Right kidney (tissue), 9 donors: ENCODE data around the gene ZNF648.
"Not testable (repeated sequence)": the region's sequence is repeated elsewhere in the genome, so short reads cannot be mapped to it uniquely, and the experiment has no call there.

Experiments used
- DNase-seq: peaks from one replicate; pipeline ENCODE4 v3.0.0-alpha.2; 2016
- long read RNA-seq, 8 donors: transcript quantifications; one replicate each; lab custom pipeline, GENCODE V29; 2026

ZNF648 gene, protein sequence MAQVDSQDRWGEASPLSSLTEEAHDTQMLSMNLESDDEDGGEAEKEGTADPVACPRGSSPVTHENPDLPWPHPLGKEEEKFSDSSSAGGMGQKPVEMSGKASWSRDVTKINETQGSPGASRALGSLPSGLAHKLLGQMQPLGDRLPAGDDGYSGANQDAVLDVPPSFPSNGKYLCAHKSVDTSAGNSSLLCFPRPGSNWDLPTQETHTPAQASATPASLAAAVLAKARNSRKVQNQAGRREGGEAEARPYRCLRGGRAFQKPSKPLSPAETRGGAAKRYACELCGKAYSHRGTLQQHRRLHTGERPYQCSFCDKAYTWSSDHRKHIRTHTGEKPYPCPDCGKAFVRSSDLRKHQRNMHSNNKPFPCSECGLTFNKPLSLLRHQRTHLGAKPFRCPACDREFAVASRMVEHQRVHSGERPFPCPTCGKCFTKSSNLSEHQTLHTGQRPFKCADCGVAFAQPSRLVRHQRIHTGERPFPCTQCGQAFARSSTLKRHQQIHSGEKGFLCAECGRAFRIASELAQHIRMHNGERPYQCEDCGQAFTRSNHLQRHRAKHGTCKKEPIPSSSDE
- long read RNA-seq, donor 1 = 0 reads
- long read RNA-seq, donor 2 = 0 reads
- long read RNA-seq, donor 3 = 0 reads
- long read RNA-seq, donor 4 = 0 reads
- long read RNA-seq, donor 5 = 0 reads
- long read RNA-seq, donor 6 = 0 reads
- long read RNA-seq, donor 7 = 0 reads
- long read RNA-seq, donor 8 = 0 reads

DNA sequence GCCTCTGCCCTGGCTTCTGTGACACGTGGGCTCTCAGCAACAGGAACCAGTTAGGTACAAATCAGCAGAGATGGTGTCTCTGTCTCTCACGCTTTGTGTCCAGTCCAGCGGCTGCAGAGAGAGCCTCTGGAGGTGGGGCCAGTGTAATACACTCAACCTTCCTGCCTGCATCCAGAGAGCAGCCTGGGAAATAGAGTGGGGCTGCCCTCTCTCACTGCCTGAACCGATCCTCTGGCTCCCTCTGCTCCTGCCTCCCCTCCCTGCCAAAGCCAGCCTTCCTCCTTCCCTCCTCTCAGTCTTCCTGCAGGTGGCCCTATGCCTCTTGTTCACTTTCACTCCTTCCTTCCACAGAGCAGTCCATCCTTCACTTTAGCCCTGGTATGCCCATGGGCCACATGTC lies at the start of gene ZNF648:
ZNF648 (minus strand) TSS at position 119 of the 400 bp plus-strand sequence. CDS start 3,702 bp downstream, outside the sequence.
- DNase-seq = no peak

DNA sequence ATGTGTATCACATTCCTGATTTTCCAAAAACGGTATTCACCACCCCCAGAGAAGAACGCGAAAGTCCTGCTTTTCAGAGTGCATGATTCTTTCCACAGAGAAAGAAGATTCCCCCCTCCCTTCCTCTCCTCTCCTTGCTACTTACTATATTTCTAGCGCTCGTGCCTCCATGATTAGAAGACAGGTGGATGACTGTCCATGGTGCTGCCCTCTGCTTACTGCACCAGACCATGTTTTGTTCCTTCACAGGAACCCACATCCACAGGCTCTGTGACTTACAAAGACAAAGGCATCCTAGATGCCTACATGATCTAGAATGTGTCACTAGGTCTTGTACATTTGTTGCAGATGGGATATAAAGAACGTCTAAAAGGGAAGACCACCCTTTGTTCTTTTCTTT lies 49.1 kb upstream of the ZNF648 start:
- DNase-seq = no peak

DNA sequence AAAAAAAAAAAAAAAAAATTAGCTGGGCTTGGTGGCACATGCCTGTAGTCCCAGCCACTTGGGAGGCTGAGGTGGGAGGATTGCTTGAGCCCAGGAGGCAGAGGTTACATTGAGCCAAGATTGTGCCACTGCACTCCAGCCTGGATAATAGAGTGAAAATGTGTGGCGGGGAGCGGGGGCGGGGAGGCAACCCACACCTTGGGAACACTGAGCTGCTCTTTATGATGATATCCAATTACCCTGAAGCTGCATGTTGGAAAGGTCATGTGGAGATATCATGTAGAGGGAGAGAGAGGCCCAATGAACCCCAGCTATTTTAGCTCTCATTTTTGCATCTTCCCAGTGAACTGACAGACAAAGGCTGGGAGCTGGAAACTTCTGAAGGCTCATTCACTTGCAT lies 48.3 kb upstream of the ZNF648 start:
- no peak for DNase-seq

DNA sequence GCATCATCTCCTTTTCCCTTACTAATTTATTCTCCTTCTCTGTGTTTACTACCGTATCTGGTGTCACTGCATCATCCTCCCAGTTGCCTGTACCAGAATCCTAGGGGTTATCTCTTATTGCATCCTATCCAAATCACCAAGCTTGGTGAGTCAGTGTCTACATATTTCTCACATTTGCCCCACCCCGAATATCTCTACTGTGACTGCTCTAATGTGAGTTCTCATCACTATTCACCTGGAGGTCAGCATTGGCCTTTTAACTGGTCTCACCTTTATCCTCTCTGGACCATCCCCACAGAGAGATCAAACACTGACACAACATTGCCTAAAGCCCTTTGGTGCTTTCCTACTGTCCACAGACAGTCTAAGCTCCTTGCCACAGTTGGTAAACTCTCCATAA lies 45.7 kb upstream of the ZNF648 start:
- DNase-seq = no peak

DNA sequence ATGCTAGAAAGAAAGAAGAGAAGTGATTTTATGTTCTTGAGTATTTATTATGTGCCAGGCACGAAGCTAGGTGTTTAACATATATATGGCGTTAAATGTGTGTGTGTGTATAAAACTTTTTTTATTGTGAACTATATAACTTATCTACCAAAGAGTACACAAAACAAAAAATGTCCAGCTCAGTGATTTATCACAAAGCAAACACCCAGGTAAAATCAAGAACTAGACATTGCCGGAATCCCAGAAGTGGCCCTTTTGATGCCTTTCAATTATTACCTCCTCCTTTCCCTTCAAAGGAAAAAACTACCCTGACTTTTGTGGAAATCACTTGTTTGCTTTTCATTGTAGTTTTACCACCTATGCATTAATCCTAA lies 40.5 kb upstream of the ZNF648 start:
- no peak for DNase-seq

DNA sequence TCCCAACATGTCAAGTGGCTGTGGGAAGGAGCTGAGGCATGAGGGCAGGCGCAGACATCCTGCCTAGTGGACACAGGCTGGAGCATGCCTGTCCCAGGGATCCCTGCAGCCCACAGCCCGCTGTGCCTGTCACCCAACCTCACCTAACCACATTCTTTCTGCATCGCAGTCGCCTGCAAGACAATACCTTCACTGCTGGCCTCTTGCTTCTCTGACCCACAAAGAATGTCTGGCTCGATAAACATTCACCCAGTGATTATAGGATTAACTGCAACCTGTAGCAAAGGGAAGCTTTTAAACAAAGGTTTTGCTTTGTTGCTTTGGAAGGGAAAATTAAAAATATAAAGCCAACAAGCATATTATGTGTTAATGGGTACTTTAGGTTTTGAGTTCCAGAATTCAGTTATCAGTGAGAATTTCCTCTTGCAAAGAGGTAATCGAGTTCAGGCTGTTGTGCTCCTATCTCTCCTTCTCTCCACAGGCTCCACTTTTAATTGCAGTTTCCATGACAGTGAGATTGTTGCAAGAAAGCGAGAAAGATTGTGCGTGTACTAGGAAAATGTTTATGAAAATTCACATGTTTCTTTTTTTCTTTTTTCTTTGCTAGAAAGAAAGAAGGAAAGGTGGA lies 40.0 kb upstream of the ZNF648 start:
- peak; percentile 16 for DNase-seq

DNA sequence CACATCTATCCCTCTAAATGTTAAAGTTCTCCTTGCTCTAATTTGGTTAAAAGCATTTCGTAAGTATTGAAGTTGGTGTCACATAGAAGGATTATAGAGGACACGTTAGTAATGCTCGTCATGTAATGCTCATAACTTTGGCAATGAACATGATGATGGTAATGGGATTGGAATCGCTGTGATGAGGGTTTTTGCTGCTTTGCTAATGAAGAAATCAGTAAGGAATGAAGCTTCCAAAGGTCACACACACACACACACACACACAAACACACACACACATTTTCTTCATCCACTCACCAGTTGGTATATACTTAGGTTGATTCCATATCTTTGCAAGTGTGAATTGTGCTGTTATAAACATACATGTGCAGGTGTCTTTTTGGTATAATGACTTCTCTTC lies 36.8 kb upstream of the ZNF648 start:
- no peak for DNase-seq

DNA sequence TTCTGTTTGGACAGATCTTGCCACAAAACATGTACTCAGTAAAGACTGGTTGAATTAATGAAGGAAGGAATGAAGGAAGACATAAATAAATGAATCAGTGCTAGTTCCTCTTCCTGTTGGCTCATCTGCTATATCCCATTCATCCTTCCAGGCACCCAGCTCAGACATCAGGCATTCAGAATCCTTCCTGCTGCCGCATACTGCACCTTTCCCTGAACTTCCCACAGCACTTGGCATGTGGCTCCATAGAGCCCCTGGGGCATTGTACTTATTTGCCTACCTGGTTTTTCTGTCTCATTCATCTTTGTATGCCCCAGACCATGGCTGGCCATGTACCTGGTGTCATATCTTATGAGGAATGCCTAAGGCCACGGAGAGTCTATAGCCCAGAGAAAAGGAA lies 34.4 kb upstream of the ZNF648 start:
- no peak for DNase-seq

DNA sequence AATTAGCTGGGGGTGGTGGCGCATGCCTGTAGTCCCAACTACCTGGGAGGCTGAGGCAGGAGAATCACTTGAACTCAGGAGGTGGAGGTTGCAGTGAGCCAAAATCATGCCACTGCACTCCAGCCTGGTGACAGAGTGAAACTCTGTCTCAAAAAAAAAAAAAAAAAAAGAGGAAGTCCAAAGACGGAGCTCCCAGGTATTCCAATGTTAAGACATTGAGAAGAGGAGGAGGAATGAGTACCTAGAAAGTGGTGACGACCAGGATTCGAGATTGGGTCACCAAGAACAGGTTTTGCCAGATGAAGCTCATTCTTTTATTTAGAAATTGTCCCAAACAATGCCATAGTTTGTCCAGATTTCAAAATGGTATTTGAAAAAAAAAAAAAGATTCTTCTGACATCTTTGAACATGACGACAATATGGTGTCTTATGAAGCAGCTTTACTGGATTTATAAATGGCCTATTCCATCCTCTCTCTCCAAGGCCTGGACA lies 33.0 kb upstream of the ZNF648 start:
- not testable (repeated sequence) for DNase-seq

DNA sequence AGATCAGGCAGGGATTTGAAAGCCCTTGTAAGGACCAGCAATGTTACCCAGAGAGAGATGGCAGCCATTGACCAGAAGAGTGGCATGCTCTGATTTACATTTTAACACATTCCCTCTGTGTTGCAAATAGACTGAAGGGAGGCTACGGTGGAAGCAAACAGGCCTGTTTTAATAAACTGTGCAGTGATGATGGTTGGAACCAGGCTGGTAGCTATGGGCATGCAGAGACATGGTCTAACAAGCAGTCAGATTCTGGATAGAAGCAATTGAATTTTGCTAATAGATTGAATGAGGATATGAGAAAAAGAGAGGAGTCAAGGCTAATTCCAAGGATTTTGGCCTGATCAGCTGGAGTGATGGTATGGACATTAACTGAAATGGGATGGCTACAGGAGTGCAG lies 32.3 kb upstream of the ZNF648 start:
- DNase-seq = no peak

DNA sequence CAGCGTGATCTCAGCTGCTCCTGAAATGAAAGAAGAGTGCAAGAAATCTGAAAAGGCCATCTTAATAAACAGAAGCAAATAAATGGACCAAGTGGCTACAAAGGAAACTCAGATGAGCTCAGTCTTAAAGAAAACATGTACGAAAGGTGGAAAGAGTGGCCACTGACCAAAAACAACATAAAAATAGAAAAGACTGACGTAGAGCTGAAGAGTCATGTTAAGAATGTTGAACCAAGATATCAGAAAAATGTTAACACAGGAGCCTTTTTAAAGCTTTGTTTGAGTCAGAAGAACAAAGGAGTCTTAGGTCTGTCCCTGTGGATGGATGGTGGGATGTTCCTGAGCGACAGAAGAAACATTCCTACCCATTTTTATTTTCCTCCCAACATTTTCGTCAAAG lies 30.8 kb upstream of the ZNF648 start:
- no peak for DNase-seq

DNA sequence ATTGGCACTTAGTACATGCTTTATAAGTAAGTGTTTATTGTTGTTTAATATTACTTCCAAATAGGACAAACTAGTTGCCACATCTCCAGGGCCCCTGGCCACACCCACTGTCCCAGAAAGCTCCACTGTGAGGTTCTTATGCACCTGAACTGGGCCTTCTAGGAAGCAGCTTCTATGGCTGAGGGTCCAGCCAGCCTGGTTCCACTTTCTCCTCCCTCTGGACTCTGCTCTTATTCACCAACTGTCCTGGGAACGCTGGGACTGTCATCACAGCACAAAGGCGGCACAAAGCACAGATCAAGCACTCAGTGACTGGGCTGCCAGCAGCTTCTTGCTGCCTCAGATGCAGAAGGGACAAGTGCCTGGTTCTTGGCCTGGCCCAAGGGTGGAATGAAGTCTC lies 29.6 kb upstream of the ZNF648 start:
- no peak for DNase-seq

DNA sequence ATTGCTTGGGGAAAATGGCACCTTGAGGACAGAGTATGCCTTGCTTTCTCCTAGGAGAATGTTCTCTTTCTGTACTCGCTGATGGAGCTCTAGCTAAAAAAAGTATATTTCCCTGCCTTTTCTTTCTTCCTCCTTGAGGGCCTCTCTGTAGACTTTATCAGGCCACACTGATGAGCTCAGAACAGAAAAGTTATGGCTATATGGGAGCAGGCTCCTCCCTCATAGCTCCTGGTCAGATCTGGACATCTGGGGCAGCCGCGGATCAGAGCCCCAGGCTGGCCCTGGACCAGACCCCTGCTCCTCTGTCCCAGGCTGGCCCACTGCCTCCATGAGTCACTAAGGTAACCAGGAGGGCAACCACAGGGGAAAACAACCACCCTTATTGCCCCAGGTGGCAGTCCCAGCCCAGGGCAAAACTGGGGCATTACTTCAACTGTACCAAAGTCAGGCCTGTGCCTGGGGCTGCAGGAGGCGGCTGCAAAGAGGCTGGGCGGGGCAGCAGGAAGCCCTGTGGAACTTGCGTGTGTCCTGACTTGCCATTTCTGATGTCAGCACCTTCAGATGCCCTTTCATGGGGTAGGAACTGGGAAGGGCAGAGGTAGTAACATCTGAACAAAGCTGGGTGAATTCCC lies 26.3 kb upstream of the ZNF648 start:
- DNase-seq = no peak

DNA sequence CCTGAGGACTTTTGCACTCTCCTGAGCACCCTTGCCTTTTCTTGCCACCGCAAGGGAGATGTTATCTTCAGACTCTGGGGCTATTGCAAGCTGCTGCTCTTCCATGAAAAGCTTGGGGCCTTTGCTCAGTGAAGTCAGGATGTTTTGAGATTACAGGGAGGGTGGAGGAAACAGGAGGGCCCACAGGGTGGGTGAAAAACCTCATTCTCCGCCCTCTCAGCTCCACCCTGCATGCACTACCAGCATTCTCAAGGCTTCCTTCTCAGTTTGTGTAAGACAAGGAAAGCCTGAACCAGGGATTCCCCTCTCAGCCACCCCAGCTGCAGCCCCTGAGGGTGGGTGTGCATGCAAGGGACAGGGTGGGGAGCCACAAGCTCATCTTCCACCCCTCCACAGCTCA lies 25.8 kb upstream of the ZNF648 start:
- DNase-seq = no peak

DNA sequence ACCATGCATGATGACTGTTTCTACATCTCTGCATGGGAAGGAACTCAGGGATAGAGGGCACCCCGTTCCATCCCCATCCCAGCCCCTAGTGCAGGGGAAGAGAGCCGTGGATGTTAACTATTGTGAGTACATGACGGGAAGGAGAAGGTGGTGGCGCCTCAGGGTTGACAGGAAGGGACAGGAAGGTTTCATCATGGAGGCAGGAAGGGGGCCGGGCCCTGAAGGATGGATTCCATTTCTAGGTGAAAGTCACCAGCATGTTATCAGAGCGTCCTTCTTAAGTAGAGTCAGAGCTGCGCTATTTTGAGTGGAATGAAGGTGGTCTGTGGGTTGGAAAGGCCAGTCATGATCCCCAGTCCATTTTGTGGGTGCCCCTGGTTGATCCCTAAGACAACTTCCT lies 25.1 kb upstream of the ZNF648 start:
- no peak for DNase-seq

DNA sequence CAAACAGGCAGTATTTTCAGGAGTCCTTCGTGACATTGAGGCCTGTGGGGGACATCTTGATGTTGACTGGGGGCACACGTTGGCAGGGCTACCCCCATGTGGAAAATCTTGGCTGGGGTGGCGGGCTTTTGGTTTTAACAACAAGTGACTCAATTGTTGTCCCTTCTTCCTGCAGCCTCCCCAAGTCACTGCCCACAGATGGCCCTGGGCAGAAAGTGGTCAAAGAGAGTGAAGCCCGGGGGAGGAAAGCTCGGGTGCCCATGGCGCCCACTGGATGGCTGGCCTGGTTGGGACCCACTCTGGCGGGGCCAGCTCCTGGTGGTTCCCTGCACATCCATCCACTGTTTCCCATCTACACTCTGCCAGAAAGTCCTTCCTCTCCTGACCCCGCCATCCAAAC lies 24.6 kb upstream of the ZNF648 start:
- no peak for DNase-seq

DNA sequence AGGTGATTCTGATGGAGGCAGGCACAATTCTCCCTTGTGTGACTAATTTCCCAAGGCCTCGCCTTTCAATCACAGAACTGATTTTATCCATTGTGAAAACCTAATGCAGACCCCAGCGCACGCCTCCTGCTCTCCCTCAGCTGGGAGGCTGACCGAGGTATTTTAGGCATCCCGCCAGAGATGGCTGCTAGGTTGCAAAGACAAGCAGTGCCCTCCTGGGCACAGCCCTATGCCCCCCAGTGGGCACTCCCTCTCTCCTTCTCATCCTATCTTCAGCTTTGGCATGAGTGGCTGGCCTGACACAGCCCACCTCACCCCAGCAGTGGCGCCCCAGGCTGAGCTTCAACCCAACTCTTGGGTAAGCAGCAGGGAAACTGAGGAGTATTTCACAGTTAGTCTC lies 24.2 kb upstream of the ZNF648 start:
- DNase-seq = no peak

DNA sequence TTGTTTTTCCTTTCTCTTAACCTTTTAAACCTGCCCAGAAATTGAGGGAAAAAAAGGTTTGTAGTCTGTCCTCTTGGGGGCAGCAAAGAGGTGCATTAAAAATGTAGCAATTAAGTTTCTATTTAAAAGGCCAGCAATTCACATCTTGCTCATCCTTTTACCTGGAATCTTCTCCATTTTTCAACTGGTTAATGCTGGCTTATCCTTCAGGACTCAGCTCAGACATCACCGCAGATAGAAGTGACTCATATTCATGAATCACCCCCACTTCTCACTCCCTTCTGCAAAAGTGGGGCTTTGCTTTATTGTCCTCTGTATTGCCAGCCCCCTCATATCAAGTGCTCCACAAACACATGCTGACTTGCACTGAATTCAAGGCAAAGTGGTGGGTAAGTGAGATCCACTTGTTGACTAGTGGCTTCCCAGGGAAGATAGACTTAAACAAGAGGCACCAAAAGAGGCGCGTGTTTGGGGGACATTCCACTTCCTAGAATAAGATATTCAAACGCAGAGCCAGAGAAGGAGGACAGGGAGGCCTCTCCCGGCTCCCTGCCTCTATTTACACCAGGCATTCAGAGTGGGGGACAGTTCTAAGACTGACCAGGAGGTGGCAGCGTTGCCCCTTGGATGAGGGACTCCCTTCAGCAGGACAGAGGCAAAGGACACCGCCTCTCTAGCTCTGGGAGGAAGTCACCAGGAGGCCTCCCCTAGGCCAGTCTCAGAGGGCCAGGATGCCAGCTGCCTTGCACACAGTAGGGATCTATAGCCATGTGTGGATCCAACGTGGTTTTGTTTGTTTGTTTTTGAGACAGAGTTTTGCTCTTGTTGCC lies 23.2 kb upstream of the ZNF648 start:
- peak; percentile 57 for DNase-seq

DNA sequence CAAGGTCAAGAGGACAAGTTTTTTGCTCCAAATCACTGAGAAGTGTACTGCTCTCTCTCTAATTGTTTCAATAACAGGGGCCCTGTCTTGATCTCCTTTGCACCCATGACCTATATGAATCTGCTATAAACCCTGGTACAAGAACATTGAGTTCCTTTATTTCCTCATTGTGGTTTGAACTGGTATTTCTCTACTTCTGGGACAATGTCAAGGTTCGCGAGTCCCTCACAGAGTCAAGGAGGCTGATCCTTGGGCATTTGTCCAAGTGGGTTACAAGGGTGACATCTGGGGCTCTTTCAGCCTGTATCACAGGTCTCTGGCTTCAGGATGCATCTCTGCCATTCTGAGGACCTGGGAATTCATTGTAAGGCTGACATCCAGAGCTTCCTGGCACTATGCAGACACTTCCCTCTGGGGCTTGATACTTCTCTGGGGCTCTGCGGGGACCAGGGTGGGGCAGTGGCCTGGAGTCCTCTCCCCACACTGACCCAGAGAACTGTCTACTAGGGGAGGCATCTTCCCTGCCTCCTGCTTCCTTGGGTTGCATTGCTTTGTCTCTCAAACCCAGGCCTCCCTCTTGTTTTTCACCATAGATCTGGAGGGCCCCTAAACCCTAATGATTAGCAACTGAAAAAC lies 22.5 kb upstream of the ZNF648 start:
- DNase-seq = no peak

DNA sequence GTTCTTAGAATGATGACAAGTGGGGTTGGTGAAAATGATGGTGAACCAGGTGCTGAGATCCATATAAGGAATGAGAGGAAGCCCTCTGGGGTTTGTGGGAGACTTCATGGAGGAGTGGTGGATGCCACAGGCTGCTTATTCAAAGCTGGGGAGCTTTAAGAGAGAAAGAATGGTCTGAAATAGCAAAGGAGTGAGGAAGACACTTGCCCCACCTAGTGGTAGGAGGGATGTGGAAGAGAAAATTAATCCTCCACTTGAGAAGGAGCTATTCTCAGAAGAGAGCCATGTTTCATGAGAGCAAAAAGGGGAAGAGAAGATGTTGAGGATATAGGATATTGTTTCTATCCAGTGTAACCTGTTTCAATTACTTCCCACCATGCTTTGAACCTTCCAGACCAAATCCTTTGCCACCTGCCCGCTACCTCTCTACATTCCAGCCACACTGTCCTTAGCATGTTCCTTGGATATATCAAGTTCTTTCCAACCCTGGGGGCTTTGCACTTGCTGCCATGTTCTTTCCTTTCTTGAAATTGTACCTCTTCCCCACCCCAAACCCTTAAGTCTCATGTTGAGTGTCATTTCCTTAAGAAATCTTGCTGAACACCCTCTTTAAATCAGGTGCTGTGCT lies 19.6 kb upstream of the ZNF648 start:
- DNase-seq = no peak

DNA sequence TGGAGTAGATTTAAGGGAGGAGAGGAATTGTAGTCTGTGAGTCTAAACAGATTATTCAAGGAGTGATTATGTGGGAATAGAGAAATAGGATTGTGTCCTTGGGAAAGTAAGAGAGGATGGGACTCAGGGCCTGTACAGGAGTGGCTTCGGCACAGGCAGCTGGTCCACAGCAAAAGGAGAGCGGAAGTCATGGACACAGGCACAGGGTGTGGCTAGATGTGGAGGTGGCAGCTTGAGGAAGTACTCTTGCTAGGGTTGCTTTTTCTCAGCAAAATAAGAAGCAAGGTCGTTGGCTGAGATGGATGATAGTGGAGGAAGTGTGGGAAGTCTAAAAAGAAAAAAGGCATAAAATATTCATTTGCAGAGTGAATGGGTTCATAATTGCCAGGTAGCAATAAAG lies 18.5 kb upstream of the ZNF648 start:
- DNase-seq = no peak
